Activated naive CD8-positive, alpha-beta T cell treated with anti-CD3 and anti-CD28 coated beads, Interleukin-2, amount 50 U/mL, for 24 hours (primary cell): ENCODE data around the gene ATP4A.

Source experiments
- ATAC-seq: fragments of 150-1000 bp; cut with Tn5 transposase; one replicate; pipeline ENCODE4 v1.10.0; 2021
- DNase-seq: peaks from one replicate; pipeline ENCODE4 v3.0.0; 2021
- H3K27ac Mint-ChIP-seq: one replicate; pipeline ENCODE4 v1.8.0; 2021; ENCODE audit warnings: mild to moderate bottlenecking, mixed read lengths
- H3K27me3 Mint-ChIP-seq: one replicate; pipeline ENCODE4 v1.8.0; 2021; ENCODE audit warnings: mixed read lengths
- H3K36me3 Mint-ChIP-seq: one replicate; pipeline ENCODE4 v1.8.0; 2021; ENCODE audit warnings: low read depth, mixed read lengths
- H3K4me1 Mint-ChIP-seq: one replicate; pipeline ENCODE4 v1.8.0; 2021; ENCODE audit warnings: mixed read lengths
- H3K4me3 Mint-ChIP-seq: one replicate; pipeline ENCODE4 v1.8.0; 2021; ENCODE audit warnings: mild to moderate bottlenecking, moderate library complexity, mixed read lengths
- H3K9me3 Mint-ChIP-seq: one replicate; pipeline ENCODE4 v1.8.0; 2021; ENCODE audit warnings: mixed read lengths

The ATP4A gene

DNA sequence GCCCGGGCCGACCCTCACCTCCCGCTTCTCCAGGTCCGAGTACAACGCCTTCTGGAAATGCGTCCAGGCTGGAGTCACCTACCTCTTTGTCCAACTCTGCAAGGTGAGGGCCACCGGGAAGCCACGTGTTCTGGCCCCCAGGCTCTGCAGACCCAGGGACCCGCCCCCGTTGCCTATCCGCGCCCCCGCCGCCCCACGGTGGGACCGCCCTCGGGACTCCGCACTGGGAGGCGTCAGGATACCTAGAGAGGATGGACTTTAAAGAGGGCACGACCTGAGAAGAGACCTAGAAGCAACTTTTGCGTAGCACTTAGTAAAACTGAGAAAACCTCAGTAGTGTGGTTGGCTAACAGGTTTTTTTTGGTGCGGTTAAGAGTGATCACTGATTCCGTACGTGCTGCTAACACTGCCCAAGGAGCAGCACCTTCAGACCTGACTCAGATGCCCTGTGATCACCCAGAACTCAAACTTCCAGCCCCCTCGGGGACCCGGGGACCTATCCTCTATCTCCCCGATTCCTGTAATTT, 17.5 kb downstream of the ATP4A start:
- H3K27me3 Mint-ChIP-seq = no peaks in the 10 kb centered on the region
- H3K4me3 Mint-ChIP-seq = peak overlapping the region; percentile 96
- peaks cover 25% of the 10 kb centered on the region for H3K36me3 Mint-ChIP-seq
- H3K27ac Mint-ChIP-seq = peak overlapping the region; percentile 95
- DNase-seq (peak; percentile 76), ATAC-seq (peak; percentile 83)
- H3K9me3 Mint-ChIP-seq = no peaks in the 10 kb centered on the region
- H3K4me1 Mint-ChIP-seq = peaks cover 40% of the 10 kb centered on the region

GRCh38 chr19:35545001-35545854, 18.2 kb downstream of the ATP4A start, which contains the start of gene TMEM147:
Gene TMEM147, plus strand, starts transcription at chr19:35545626. Its CDS starts 114 bp downstream, at chr19:35545740.
- Mint-ChIP-seq H3K27me3 (no peaks in the 10 kb centered on the region), H3K4me1 (peaks cover 43% of the 10 kb centered on the region), H3K36me3 (peaks cover 26% of the 10 kb centered on the region), H3K27ac (peak within 1 kb of the TSS; percentile 95), H3K9me3 (no peaks in the 10 kb centered on the region), H3K4me3 (peak within 1 kb of the TSS; percentile 96)
- ATAC-seq (peak; percentile 81), DNase-seq (peak; percentile 92)

DNA sequence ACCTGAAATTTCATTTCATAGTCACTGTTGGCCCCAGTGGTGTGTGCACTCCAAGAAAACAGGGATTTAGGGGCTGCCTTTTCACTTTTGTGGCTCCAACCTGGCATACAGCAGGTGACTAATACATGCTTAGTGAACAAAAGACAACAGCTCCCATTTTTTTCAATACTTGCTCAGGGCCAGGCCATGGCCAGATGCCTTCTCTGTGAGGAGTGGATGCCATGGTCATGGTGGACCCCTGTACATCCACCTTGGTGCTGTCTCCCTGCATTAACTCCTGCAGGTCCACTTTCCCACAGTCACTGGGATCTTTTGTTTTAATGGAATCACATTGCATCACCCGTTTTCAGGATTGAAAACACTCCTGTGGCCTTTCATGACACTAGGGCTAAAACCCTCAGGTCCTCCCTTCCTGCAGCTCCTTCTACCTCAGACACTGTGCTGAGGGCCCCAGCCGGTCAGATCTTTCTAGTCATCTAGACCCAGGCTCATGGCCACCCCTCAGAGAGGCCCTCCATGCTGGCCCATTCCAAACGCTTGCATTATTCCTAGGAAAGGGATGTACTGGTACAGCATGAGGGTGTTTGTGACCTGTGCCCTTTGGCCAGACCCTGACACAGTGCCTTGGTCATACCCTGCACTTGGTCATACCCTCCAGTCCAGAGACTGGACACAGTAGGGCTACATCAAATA, 19.2 kb downstream of the ATP4A start:
- no peaks in the 10 kb centered on the region for H3K27me3 Mint-ChIP-seq
- peak overlapping the region; percentile 96 for H3K4me3 Mint-ChIP-seq
- DNase-seq (no peak), ATAC-seq (no peak)
- H3K9me3 Mint-ChIP-seq = no peaks in the 10 kb centered on the region
- H3K27ac Mint-ChIP-seq = peak overlapping the region; percentile 91
- peaks cover 43% of the 10 kb centered on the region for H3K4me1 Mint-ChIP-seq
- peaks cover 26% of the 10 kb centered on the region for H3K36me3 Mint-ChIP-seq

DNA sequence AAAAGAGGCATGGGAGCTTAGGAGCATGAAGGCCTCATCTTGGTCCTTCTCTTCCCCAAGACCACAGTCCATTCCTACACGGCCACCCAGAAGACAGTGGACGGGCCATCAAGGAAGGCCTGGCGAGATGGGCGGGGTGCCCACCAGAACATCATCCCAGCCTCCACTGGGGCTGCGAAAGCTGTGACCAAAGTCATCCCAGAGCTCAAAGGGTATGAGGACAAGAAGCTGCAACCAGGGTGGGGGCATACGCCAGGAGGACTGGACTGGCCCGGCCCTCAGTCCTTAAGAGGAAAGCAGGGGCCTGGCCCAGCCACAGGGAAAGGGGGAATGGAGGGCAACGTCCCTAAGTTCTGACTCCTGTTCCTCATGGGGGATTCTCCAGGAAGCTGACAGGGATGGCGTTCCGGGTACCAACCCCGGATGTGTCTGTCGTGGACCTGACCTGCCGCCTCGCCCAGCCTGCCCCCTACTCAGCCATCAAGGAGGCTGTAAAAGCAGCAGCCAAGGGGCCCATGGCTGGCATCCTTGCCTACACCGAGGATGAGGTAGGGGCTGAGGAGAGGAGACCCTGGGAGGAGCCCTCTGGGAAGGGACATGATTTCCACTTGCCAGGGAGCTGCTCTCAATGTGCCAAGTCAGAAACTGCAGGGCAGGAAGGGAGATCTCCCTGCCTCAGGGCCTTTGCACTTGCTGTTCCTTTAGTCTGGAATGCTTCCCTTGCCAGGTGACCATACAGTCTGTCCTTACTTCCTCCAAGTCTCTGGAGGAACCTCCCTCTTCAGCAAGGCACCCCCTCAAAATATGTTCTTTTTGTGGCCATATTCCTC, 20.0 kb downstream of the ATP4A start:
- peaks cover 20% of the 10 kb centered on the region for H3K36me3 Mint-ChIP-seq
- peak overlapping the region; percentile 96 for H3K4me3 Mint-ChIP-seq
- H3K9me3 Mint-ChIP-seq = no peaks in the 10 kb centered on the region
- H3K27ac Mint-ChIP-seq = no peak overlapping the region
- H3K27me3 Mint-ChIP-seq = no peaks in the 10 kb centered on the region
- no peak for ATAC-seq
- H3K4me1 Mint-ChIP-seq = peaks cover 36% of the 10 kb centered on the region
- DNase-seq = no peak

DNA sequence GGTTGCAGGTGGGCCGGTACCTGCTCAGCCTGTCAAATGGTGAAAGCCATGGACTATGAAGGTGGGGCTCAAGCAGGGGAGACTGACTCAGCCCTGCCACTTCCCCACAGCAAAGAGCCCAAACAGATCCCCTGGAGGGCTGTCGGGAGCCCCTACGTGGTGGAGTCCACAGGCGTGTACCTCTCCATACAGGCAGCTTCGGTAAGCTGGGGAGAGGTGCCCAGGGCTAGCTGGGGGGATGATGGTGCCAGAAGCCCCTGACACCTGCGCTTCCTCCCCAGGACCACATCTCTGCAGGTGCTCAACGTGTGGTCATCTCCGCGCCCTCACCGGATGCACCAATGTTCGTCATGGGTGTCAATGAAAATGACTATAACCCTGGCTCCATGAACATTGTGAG, 21.2 kb downstream of the ATP4A start:
- no peak overlapping the region for H3K4me3 Mint-ChIP-seq
- H3K27ac Mint-ChIP-seq = no peak overlapping the region
- no peak for DNase-seq
- no peaks in the 10 kb centered on the region for H3K27me3 Mint-ChIP-seq
- peaks cover 17% of the 10 kb centered on the region for H3K36me3 Mint-ChIP-seq
- H3K4me1 Mint-ChIP-seq = peaks cover 31% of the 10 kb centered on the region
- H3K9me3 Mint-ChIP-seq = no peaks in the 10 kb centered on the region
- no peak for ATAC-seq

GRCh38 chr19:35540356-35540927, 23.0 kb downstream of the ATP4A start:
- peaks cover 9% of the 10 kb centered on the region for H3K36me3 Mint-ChIP-seq
- H3K4me1 Mint-ChIP-seq = peaks cover 17% of the 10 kb centered on the region
- DNase-seq = no peak
- no peak overlapping the region for H3K27ac Mint-ChIP-seq
- H3K27me3 Mint-ChIP-seq = no peaks in the 10 kb centered on the region
- H3K9me3 Mint-ChIP-seq = no peaks in the 10 kb centered on the region
- H3K4me3 Mint-ChIP-seq = no peak overlapping the region
- ATAC-seq = no peak

GRCh38 chr19:35539850-35540249, 23.6 kb downstream of the ATP4A start:
- peaks cover 16% of the 10 kb centered on the region for H3K4me1 Mint-ChIP-seq
- no peaks in the 10 kb centered on the region for H3K9me3 Mint-ChIP-seq
- H3K27ac Mint-ChIP-seq = no peak overlapping the region
- DNase-seq = no peak
- H3K36me3 Mint-ChIP-seq = peaks cover 9% of the 10 kb centered on the region
- no peaks in the 10 kb centered on the region for H3K27me3 Mint-ChIP-seq
- ATAC-seq = no peak
- no peak overlapping the region for H3K4me3 Mint-ChIP-seq

DNA sequence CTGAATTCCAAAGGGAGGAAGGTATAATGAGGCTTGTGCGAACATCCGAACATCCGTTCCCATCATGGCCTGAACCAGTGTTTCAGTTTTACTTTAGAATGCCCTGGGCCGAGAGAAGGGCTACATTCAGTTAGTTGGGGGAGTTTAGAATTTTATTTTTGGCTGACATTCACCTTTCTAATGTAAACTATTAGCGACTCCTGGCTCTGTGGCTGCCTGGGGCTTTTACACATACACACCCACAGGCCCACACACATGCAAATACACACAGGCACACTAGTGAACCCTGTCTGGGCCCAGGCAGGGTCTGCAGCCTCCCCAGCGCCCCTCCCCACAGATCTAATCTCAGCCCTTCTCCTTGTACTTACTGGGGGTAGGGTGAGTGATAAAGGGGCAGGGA, 24.1 kb downstream of the ATP4A start:
- Mint-ChIP-seq H3K4me1 (peaks cover 11% of the 10 kb centered on the region), H3K27ac (no peak overlapping the region), H3K36me3 (peaks cover 7% of the 10 kb centered on the region), H3K27me3 (no peaks in the 10 kb centered on the region), H3K9me3 (no peaks in the 10 kb centered on the region), H3K4me3 (no peak overlapping the region)
- DNase-seq (no peak), ATAC-seq (no peak)

DNA sequence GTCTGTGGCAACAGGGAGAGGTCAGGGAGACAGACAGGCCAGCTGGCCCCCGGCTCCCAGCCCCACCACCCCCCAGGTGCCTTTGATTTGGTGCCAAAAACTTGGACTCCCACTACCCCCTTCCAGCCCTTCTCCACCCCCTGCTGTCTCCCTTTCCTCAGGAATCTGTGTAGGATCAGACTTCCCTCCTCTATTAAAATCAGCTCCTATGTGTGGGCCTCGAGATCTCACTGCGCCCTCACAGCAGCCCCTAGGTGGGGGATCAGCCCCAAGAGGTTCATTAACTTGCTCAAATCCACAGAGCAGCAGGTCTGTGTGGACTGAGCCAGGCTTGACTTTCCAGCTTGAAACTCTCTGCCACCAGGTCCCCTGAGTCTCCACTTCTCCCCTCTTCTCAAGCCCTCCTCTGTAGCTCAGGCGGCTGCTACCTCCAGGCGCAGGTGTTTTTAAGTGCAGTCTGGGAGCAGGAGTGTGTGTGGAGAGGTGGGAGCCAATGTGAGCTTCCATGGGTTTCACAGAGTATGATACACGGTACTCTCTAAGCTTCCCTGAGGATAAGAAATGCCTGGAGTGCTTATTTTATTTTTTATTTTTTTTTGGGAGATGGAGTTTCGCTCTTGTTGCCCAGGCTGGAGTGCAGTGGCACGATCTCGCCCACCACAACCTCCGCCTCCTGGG, 28.5 kb downstream of the ATP4A start:
- Mint-ChIP-seq H3K4me3 (no peak overlapping the region), H3K27me3 (peaks cover 12% of the 10 kb centered on the region), H3K4me1 (peaks cover 13% of the 10 kb centered on the region), H3K9me3 (no peaks in the 10 kb centered on the region), H3K36me3 (no peaks in the 10 kb centered on the region), H3K27ac (no peak overlapping the region)
- ATAC-seq (peak; percentile 27), DNase-seq (no peak)

DNA sequence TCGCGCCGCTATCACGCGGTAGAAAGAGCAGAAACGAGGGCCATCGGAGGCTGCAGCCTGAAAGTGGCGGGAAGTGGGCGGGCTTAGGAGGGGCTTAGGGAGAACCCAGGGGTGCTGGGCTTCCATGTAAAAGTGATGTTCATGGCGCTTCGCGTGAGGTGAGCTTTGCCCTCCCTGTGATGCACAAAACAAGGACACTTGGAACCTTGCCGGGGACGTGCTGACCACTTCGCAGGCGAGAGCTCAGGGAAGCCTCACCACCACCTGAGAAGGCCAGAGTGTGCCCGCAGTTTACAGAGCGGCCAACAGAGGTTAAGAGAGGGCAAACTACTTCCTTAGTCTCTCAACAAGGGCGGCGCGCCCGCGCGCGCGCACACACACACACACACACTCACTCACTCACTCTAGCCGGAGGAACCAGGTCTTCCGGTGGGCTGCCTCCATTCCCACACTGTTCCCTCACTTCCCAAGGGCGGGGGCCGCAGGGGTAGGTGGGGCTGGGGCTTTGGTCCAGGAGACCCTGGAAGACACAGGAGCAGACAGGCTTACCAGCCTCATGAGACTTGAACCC, 29.6 kb downstream of the ATP4A start:
- no peak overlapping the region for H3K27ac Mint-ChIP-seq
- peak overlapping the region; percentile 46 for H3K4me3 Mint-ChIP-seq
- H3K27me3 Mint-ChIP-seq = peaks cover 15% of the 10 kb centered on the region
- DNase-seq (peak; percentile 31), ATAC-seq (peak; percentile 64)
- peaks cover 13% of the 10 kb centered on the region for H3K4me1 Mint-ChIP-seq
- H3K36me3 Mint-ChIP-seq = no peaks in the 10 kb centered on the region
- no peaks in the 10 kb centered on the region for H3K9me3 Mint-ChIP-seq

DNA sequence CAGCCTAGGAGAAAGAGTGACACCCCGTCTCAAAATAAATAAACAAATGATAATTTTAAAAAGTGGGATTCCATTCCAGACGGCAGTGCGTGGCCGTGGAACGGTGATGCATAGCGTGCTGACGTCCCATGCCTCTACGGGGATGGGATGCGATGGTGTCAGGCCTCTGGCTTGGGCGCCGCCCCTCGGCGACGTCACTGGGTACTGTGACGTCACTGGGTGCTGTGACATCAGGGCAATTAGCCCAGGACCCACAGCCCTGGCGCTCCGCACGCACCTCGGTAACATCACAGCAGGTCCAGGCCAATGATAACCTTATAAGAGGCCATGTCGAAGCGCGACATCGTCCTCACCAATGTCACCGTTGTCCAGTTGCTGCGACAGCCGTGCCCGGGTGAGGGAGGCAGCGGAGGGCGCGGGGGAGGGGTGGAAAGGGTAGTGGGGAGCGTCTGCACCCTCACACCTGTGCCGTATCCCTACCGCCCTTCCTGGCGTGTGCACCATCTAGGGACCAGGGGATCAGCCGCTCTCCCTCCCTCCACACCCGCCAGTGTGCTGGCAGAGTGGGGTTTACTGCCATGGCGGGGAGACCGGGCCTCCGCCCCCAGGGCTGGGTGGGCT, 30.1 kb downstream of the ATP4A start, which contains the start of gene GAPDHS:
Gene GAPDHS, plus strand, starts transcription at position 256 of the 621 bp plus-strand sequence. Its CDS starts 72 bp downstream, at position 328.
- no peaks in the 10 kb centered on the region for H3K9me3 Mint-ChIP-seq
- no peak for DNase-seq
- peaks cover 21% of the 10 kb centered on the region for H3K27me3 Mint-ChIP-seq
- peaks cover 13% of the 10 kb centered on the region for H3K4me1 Mint-ChIP-seq
- ATAC-seq = no peak
- H3K36me3 Mint-ChIP-seq = no peaks in the 10 kb centered on the region
- H3K4me3 Mint-ChIP-seq = peak within 1 kb of the TSS; percentile 46
- H3K27ac Mint-ChIP-seq = no peak within 1 kb of the TSS

GRCh38 chr19:35531291-35531690, 32.2 kb downstream of the ATP4A start:
- no peaks in the 10 kb centered on the region for H3K36me3 Mint-ChIP-seq
- no peak overlapping the region for H3K4me3 Mint-ChIP-seq
- DNase-seq = no peak
- H3K27me3 Mint-ChIP-seq = peaks cover 28% of the 10 kb centered on the region
- no peaks in the 10 kb centered on the region for H3K9me3 Mint-ChIP-seq
- H3K27ac Mint-ChIP-seq = no peak overlapping the region
- H3K4me1 Mint-ChIP-seq = peaks cover 13% of the 10 kb centered on the region
- ATAC-seq = no peak
